Measurements from ENCODE around the gene PPP4R3A.
"Not testable (repeated sequence)": the region's sequence is repeated elsewhere in the genome, so short reads cannot be mapped to it uniquely, and the experiment has no call there.

The PPP4R3A gene

GRCh38 chr14:91503000-91503504 is 7.1 kb downstream of the PPP4R3A start:
- no peak for DNase-seq

GRCh38 chr14:91501951-91502930 is 7.9 kb downstream of the PPP4R3A start:
- no peak for DNase-seq

- no peak for DNase-seq
Observed at GRCh38 chr14:91501348-91501747, 8.8 kb downstream of the PPP4R3A start.

GRCh38 chr14:91496790-91497189 is 13.3 kb downstream of the PPP4R3A start:
- no peak for DNase-seq

- not testable (repeated sequence) for DNase-seq
Observed at GRCh38 chr14:91494392-91495065, 15.6 kb downstream of the PPP4R3A start.

DNA sequence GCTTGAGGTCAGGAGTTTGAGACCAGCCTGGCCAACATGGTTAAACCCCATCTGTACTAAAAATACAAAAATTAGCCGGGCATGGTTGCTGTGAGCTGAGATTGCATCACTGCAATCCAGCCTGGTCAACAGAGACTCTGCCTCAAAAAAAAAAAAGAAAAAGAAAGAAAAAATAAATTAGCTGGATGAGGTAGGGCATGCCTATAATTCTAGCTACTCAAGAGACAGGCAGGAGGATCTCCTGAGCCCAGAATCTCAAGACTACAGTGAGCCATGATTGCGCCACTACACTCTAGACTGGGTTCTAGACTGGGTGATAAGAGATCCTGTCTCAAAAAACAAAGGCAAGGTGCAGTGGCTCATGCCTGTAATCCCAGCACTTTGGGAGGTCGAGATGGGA is 16.9 kb downstream of the PPP4R3A start:
- DNase-seq, result no peak

- no peak for DNase-seq
Observed at GRCh38 chr14:91484744-91485143, 25.4 kb downstream of the PPP4R3A start.

- DNase-seq, result no peak
Observed at GRCh38 chr14:91484186-91484585, 25.9 kb downstream of the PPP4R3A start.

GRCh38 chr14:91482263-91483013 is 27.7 kb downstream of the PPP4R3A start:
- DNase-seq, result no peak

- DNase-seq, result no peak
Observed at GRCh38 chr14:91477388-91477787, 32.7 kb downstream of the PPP4R3A start.

DNA sequence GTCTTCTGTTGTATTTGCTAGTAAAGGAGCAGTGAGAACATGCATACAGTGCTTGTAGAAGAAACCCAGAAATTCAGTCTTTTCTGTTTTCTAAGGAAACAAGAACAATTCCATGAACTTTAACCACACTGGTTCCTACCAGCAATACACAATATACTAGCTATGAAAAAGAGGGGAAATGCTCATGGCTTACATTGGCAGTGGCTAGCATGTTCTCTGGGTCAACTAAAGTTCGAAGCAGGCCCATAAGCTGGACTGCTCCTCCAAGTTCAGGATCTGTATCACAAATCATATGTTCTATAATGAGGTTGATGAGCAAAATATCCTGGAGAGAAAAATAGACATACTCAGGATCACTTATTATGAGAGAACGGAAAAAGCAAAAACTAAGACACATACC is 37.1 kb downstream of the PPP4R3A start:
- DNase-seq, result no peak

DNA sequence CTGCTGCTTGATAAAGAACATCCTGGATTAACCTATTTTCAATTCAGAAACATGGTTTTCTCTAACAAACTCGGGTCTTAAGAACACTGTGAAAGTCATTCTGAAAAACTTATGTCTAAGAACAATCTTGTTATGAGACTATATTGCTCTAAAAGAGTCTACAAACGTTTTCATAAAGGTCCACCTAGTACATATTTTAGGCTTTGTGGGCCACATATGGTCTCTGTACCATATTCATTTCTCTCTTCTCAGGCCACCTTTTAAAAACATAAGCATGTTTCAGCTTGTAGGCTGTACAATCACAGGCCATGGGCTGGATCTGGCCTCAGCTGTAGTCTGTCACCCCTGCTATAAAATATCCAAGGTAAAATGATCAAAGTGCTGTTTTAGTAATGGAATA is 39.9 kb downstream of the PPP4R3A start:
- no peak for DNase-seq

GRCh38 chr14:91466192-91466591 is 43.9 kb downstream of the PPP4R3A start:
- DNase-seq, result peak; percentile 72

GRCh38 chr14:91464615-91465205 is 45.4 kb downstream of the PPP4R3A start:
- DNase-seq, result no peak

DNA sequence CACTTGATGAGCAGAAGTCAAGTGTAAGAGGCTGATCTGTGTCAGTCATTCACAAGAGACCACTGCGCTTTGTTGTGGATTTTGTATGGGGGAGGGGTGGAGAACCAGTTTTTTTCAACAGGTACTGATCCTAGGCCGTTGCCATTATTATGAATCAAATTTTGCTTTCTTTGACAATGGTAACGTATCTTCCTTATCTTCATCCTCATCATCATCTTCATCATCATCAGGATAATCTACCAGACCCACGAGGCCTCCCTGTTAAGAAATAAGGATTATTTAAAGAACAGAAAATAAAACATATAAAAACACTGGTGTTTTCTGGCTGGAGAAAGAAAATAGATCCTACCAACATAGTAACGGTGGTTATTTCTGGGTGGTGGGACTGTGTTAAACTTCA is 51.5 kb downstream of the PPP4R3A start:
- DNase-seq, result no peak

DNA sequence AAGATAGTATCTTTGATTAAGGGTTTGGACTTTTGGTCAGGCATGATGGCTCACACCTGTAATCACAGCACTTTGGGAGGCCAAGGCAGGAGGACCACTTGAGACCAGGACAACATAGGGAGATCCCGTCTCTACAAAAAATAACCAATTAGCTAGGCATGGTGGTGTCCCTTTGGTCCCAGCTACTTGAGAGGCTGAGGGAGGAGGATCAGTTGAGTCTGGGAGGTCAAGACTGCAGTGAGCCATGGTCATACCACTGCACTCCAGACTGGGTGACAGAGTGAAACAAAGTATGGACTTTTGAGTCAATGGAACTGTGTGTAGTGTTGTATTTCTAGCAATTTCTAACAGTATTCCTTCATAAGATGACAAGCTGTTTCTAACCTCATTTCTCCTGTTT is 53.8 kb downstream of the PPP4R3A start:
- no peak for DNase-seq

- no peak for DNase-seq
Observed at GRCh38 chr14:91454580-91454979, 55.5 kb downstream of the PPP4R3A start.

- DNase-seq, result no peak
Observed at GRCh38 chr14:91454155-91454554, 56.0 kb downstream of the PPP4R3A start.

- DNase-seq, result no peak
Observed at GRCh38 chr14:91453744-91454143, 56.4 kb downstream of the PPP4R3A start.

DNA sequence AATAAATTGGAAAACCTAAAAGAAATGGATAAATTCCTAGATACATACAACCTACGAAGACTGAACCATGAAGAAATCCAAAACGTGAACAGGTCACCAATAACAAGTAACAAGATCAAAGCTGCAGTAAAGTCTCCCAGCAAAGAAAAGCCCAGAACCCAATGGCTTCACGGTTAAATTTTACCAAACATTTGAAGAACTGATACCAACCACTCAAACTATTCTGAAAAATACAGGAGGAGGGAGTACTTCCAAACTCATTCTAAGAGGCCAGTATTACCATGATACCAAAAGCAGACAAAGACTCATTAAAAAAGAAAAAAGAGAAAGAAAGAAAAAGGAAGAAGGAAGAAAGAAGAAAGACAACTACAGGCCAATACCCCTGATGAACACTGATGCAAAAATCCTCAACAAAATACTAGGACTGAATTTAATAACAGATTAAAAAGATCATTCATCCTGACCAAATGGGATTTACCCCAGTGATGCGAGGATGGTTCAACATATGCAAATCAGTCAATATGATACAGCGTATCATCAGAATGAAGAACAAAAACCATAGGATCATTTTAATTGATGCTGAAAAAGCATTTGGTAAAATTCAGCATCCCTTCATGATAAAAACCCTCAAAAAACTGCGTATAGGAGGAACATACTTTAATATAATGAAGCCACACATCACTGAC is 65.6 kb downstream of the PPP4R3A start:
- no peak for DNase-seq

DNA sequence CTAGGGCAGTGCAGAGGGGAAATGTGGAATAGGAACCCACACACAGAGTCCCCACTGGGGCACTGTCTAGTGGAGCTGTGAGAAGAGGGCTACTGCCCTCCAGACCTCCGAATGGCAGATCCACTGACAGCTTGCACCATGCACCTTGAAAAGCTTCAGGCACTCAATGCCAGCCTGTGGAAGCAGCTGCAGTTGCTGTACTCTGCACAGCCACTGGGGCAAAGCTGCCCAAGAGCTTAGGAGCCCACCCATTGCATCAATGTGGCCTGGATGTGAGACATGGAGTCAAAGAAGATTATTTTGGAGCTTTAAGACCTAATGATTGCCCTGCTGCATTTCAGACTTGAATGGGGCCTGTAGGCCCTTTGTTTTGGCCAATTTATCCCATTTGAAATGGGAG is 70.8 kb downstream of the PPP4R3A start:
- no peak for DNase-seq

- DNase-seq, result no peak
Observed at GRCh38 chr14:91438845-91439244, 71.3 kb downstream of the PPP4R3A start.

Measured in NCI-H1105 (cell line).